Esophagus muscularis mucosa (tissue), 4 donors: Measurements from ENCODE around the gene EDDM3A. TPM values are rescaled to one million over a fixed set of nuclear protein-coding genes. Genes with fewer than 3 reads are reported as not detected.
A peak's percentile ranks its signal among the peaks of the same experiment; 100 is the strongest.

Source experiments
- DNase-seq: peaks from one replicate; pipeline ENCODE4 v3.0.0-alpha.2; 2017; ENCODE audit errors: extremely low spot score
- H3K27ac ChIP-seq, 4 donors: fragments of 200-600 bp; sonication (generic); replicated peaks in 1 of 4; 1 replicate in 3 of 4; 2 replicates in 1 of 4; pipeline ENCODE4 v1.5.1; 2016 to 2019; ENCODE audit warnings: mild to moderate bottlenecking in 1 of 4
- H3K27me3 ChIP-seq, 4 donors: fragments of 200-600 bp; sonication (generic); one replicate each; pipeline versions ENCODE4 v1.5.1 to v1.6.0; 2016 to 2019
- H3K36me3 ChIP-seq, 4 donors: fragments of 200-600 bp; sonication (generic); one replicate each; pipeline ENCODE4 v1.5.1; 2016 to 2019
- H3K4me1 ChIP-seq, 4 donors: fragments of 200-600 bp; sonication (generic); one replicate each; pipeline ENCODE4 v1.5.1; 2016 to 2019
- H3K4me3 ChIP-seq, 4 donors: fragments of 200-600 bp; sonication (generic); 1 replicate in 2 of 4; 2 replicates in 2 of 4; pipeline ENCODE4 v1.5.1; 2016 to 2019; ENCODE audit warnings: mild to moderate bottlenecking in 4 of 4, moderate library complexity in 1 of 4
- H3K9me3 ChIP-seq, 4 donors: fragments of 200-600 bp; sonication (generic); 1 replicate in 3 of 4; 2 replicates in 1 of 4; pipeline ENCODE4 v1.5.1; 2016 to 2019
- EP300 ChIP-seq: sonication (generic); formaldehyde crosslinking; IDR thresholded peaks from one replicate; pipeline ENCODE4 v1.6.1; 2017; ENCODE audit warnings: antibody characterized with exemption
- POLR2A ChIP-seq: fragments of 450-650 bp; IDR thresholded peaks from one replicate; pipeline ENCODE4 v1.6.1; 2017; ENCODE audit warnings: antibody characterized with exemption, moderate library complexity, mild to moderate bottlenecking, low read depth
- POLR2AphosphoS5 ChIP-seq, 2 donors: sonication (generic); formaldehyde crosslinking; IDR thresholded peaks; one replicate each; pipeline ENCODE4 v1.6.1; 2017; ENCODE audit warnings: antibody characterized with exemption in 2 of 2
- WGBS: methylation state at CpG from one replicate; pipeline ENCODE4 v1.1.5; 2018; 5-methylcytosine and 5-hydroxymethylcytosine counted together
- intact Hi-C: fragments of 100-400 bp; cut with DNase I; formaldehyde crosslinking; loops from one replicate; pipeline ENCODE4 v1.15.1; 2023
- total RNA-seq, 4 donors: library from RNA; depleted of rRNA; stranded (reverse); fragments of >200 nt; gene quantifications; one replicate each; pipeline versions ENCODE4 v1.1.0 to v1.2.1, GENCODE V29; 2016
- TF ChIP-seq, protein P1 (sequence below), 3 experiments: fragments of 200-600 bp in 2 of 3; fragments of 450-650 bp in 1 of 3; sonication (generic) in 2 of 3; IDR thresholded peaks; one replicate each; pipeline ENCODE4 v1.5.1; 2017 to 2019; ENCODE audit warnings: antibody characterized with exemption in 3 of 3, mild to moderate bottlenecking in 2 of 3, moderate library complexity in 1 of 3

The EDDM3A gene
- total RNA-seq, 4 donors from 2014 or later, result not detected

- no peaks in the 10 kb centered on the region for H3K4me1 ChIP-seq
- H3K27me3 ChIP-seq, result no peaks in the 10 kb centered on the region
- no peak for TF ChIP-seq POLR2A
- TF ChIP-seq POLR2AphosphoS5 (IDR thresholded peaks at IDR 0.05), result no peak
- TF ChIP-seq, protein P1, sequence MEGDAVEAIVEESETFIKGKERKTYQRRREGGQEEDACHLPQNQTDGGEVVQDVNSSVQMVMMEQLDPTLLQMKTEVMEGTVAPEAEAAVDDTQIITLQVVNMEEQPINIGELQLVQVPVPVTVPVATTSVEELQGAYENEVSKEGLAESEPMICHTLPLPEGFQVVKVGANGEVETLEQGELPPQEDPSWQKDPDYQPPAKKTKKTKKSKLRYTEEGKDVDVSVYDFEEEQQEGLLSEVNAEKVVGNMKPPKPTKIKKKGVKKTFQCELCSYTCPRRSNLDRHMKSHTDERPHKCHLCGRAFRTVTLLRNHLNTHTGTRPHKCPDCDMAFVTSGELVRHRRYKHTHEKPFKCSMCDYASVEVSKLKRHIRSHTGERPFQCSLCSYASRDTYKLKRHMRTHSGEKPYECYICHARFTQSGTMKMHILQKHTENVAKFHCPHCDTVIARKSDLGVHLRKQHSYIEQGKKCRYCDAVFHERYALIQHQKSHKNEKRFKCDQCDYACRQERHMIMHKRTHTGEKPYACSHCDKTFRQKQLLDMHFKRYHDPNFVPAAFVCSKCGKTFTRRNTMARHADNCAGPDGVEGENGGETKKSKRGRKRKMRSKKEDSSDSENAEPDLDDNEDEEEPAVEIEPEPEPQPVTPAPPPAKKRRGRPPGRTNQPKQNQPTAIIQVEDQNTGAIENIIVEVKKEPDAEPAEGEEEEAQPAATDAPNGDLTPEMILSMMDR (IDR thresholded peaks at IDR 0.05), result no peak
- TF ChIP-seq EP300, result no peak
- no peak for DNase-seq
- H3K9me3 ChIP-seq, result no peaks in the 10 kb centered on the region
- intact Hi-C loops, result no loop called here
- H3K4me3 ChIP-seq, result no peak overlapping the region
- H3K36me3 ChIP-seq, result no peaks in the 10 kb centered on the region
- WGBS, result 82% methylated on average over 4 of the region's 4 CpGs
- H3K27ac ChIP-seq, result no peak overlapping the region
Observed at GRCh38 chr14:20711261-20711660, 34.4 kb upstream of the EDDM3A start.

- 46% methylated on average over 4 of the region's 4 CpGs for WGBS
- Histone ChIP-seq H3K9me3 (no peaks in the 10 kb centered on the region), H3K4me3 (no peak overlapping the region), H3K27me3 (no peaks in the 10 kb centered on the region), H3K4me1 (no peaks in the 10 kb centered on the region), H3K36me3 (no peaks in the 10 kb centered on the region), H3K27ac (no peak overlapping the region)
- DNase-seq, result no peak
- TF ChIP-seq EP300 (no peak), POLR2A (no peak), POLR2AphosphoS5 (IDR thresholded peaks at IDR 0.05) (no peak)
- TF ChIP-seq, protein P1 (IDR thresholded peaks at IDR 0.05), result no peak
- intact Hi-C loops, result no loop called here
Observed at GRCh38 chr14:20711685-20712084, 34.0 kb upstream of the EDDM3A start.

DNA sequence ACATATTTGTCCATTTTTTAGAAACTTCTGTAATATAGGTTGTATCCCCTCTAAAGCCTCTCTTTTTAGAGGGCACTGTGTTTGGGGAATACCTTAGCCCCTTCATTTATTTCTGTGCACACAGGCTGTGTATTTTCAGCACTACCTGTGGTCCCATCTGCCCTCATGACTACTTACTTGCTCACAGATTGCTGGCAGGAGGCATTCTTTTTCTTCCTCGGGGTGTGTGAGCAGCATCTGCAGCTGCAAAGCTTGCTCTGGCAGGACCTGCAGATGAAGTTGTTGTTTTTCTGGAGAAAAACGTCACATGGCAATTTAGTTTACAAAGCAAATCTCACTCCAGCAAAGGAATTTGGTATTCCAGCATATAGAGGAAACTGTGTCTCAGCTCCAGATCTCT is 32.8 kb upstream of the EDDM3A start:
- Histone ChIP-seq H3K27me3 (no peaks in the 10 kb centered on the region), H3K4me3 (no peak overlapping the region), H3K4me1 (no peaks in the 10 kb centered on the region), H3K27ac (no peak overlapping the region), H3K36me3 (no peaks in the 10 kb centered on the region), H3K9me3 (no peaks in the 10 kb centered on the region)
- no peak for TF ChIP-seq POLR2A
- no peak for TF ChIP-seq POLR2AphosphoS5 (IDR thresholded peaks at IDR 0.05)
- no peak for TF ChIP-seq EP300
- TF ChIP-seq, protein P1 (IDR thresholded peaks at IDR 0.05), result no peak
- intact Hi-C loops, result no loop called here
- WGBS, result 39% methylated on average over 2 of the region's 2 CpGs
- no peak for DNase-seq

- Histone ChIP-seq H3K4me1 (no peaks in the 10 kb centered on the region), H3K9me3 (no peaks in the 10 kb centered on the region), H3K36me3 (no peaks in the 10 kb centered on the region), H3K4me3 (no peak overlapping the region), H3K27me3 (peaks cover 0 to 4% (median 0%) of the 10 kb centered on the region in 4 donors), H3K27ac (peak overlapping the region in 2 of 4 donors; percentile 49 to 53)
- WGBS, result 45% methylated on average over 4 of the region's 4 CpGs
- DNase-seq, result no peak
- intact Hi-C loops, result no loop called here
- TF ChIP-seq, protein P1 (IDR thresholded peaks at IDR 0.05), result no peak
- peak in 1 of 2 donors; percentile 38 for TF ChIP-seq POLR2AphosphoS5 (IDR thresholded peaks at IDR 0.05)
Observed at GRCh38 chr14:20714593-20715250, 31.0 kb upstream of the EDDM3A start.

GRCh38 chr14:20719777-20720176 is 25.9 kb upstream of the EDDM3A start:
- Histone ChIP-seq H3K4me3 (no peak overlapping the region), H3K4me1 (peaks cover 0 to 6% (median 0%) of the 10 kb centered on the region in 4 donors), H3K9me3 (no peaks in the 10 kb centered on the region), H3K27me3 (peaks cover 0 to 29% (median 0%) of the 10 kb centered on the region in 4 donors), H3K36me3 (no peaks in the 10 kb centered on the region), H3K27ac (no peak overlapping the region)
- WGBS, result 88% methylated on average over 4 of the region's 4 CpGs
- DNase-seq, result no peak
- TF ChIP-seq EP300 (no peak), POLR2A (no peak), POLR2AphosphoS5 (IDR thresholded peaks at IDR 0.05) (no peak)
- TF ChIP-seq, protein P1 (IDR thresholded peaks at IDR 0.05), result no peak
- intact Hi-C loops, result no loop called here
